GM12878 (cell line): ENCODE data around the gene SEC24D. TPM values are rescaled to one million over a fixed set of nuclear protein-coding genes. Genes with fewer than 3 reads are reported as not detected.

Experiments used
- ATAC-seq: fragments of 200-7000 bp; cut with Tn5 transposase; 3 replicates; pipeline ENCODE4 v1.9.1; 2020; ENCODE audit warnings: mild to moderate bottlenecking, moderate library complexity
- BruUV-seq: library from RNA; stranded (reverse); fragments of 400-500 nt; replicated peaks from 2 replicates; lab custom pipeline; 2021; lab: Mats Ljungman, UMichigan
- CTCF ChIA-PET: fragments of 300-600 bp; sonication (Branson Sonifier 250); formaldehyde crosslinking; extraction: SDS; loops from one replicate; lab custom pipeline; 2021; ENCODE audit warnings: inconsistent platforms; lab: Yijun Ruan, JAX
- POLR2A ChIA-PET: fragments of 350-600 bp; formaldehyde crosslinking; extraction: SDS; loops from one replicate; lab custom pipeline; 2021; ENCODE audit warnings: inconsistent platforms; lab: Charles Lee
- RAD21 ChIA-PET: fragments of 300-600 bp; sonication (Branson Sonifier 250); formaldehyde crosslinking; loops from one replicate; lab custom pipeline; 2023; ENCODE audit warnings: antibody characterized with exemption; ENCODE audit not compliant: unreplicated experiment; lab: Charles Lee
- SMC1A ChIA-PET: fragments of 300-600 bp; sonication (Branson Sonifier 250); formaldehyde crosslinking; loops from one replicate; lab custom pipeline; 2023; ENCODE audit not compliant: unreplicated experiment, uncharacterized antibody; lab: Charles Lee
- DNase-seq: peaks from one replicate; pipeline ENCODE4 v3.0.0-alpha.2; 2011; ENCODE audit warnings: low read depth, low spot score
- FAIRE-seq: peaks from 3 replicates; lab custom pipeline; 2011; peaks lifted over from hg19 to GRCh38; lab: Jason Lieb, UNC
- H2AFZ ChIP-seq: 2 replicates; pipeline ENCODE4 v1.6.0; 2011; ENCODE audit warnings: low read depth, low read length, control low read depth; ENCODE audit not compliant: control insufficient read depth
- H3K27ac ChIP-seq: 2 replicates; pipeline ENCODE4 v1.5.1; 2011; ENCODE audit warnings: control low read depth; ENCODE audit not compliant: control insufficient read depth, insufficient read depth
- H3K27me3 ChIP-seq, 2 experiments: replicated peaks in 1 of 2; 2 replicates each; pipeline versions ENCODE4 v1.6.0 to v1.6.1; 2011; ENCODE audit warnings: low read length in 1 of 2; ENCODE audit not compliant: control insufficient read depth in 2 of 2, insufficient read depth in 2 of 2
- H3K36me3 ChIP-seq, 2 experiments: 2 replicates each; pipeline ENCODE4 v1.5.1; 2011; ENCODE audit warnings: low read length in 1 of 2; ENCODE audit not compliant: control insufficient read depth in 2 of 2, insufficient read depth in 2 of 2
- H3K4me1 ChIP-seq: 2 replicates; pipeline ENCODE4 v1.6.1; 2011; ENCODE audit warnings: mild to moderate bottlenecking, low read length, moderate library complexity, mixed read lengths; ENCODE audit not compliant: control insufficient read depth, insufficient read depth
- H3K4me2 ChIP-seq: 2 replicates; pipeline ENCODE4 v1.6.0; 2011; ENCODE audit warnings: control low read depth; ENCODE audit not compliant: control insufficient read depth, insufficient read depth
- H3K4me3 ChIP-seq: fragments of 200-600 bp; sonication (generic); 2 replicates; pipeline ENCODE4 v1.5.1; 2016
- H3K79me2 ChIP-seq: 2 replicates; pipeline ENCODE4 v1.6.0; 2011; ENCODE audit warnings: low read length; ENCODE audit not compliant: control insufficient read depth, insufficient read depth
- H3K9ac ChIP-seq: 2 replicates; pipeline ENCODE4 v1.8.0; 2011; ENCODE audit warnings: low read length, control low read depth, mixed read lengths; ENCODE audit not compliant: control insufficient read depth, insufficient read depth
- H3K9me3 ChIP-seq: replicated peaks from 3 replicates; pipeline ENCODE4 v1.5.1; 2011; ENCODE audit warnings: mild to moderate bottlenecking, low read length; ENCODE audit not compliant: control insufficient read depth, insufficient read depth
- H4K20me1 ChIP-seq: 2 replicates; pipeline ENCODE4 v1.6.0; 2011; ENCODE audit not compliant: control insufficient read depth, insufficient read depth
- BACH1 ChIP-seq: fragments of 450-650 bp; IDR thresholded peaks from 2 replicates; pipeline ENCODE4 v1.6.1; 2017; ENCODE audit warnings: mild to moderate bottlenecking, borderline replicate concordance
- HDAC6 ChIP-seq: fragments of 200-600 bp; sonication (generic); IDR thresholded peaks from one replicate; pipeline ENCODE4 v1.8.0; 2017; ENCODE audit warnings: antibody characterized with exemption; ENCODE audit not compliant: unreplicated experiment
- POU2F2 ChIP-seq: IDR thresholded peaks from 3 replicates; pipeline ENCODE4 v1.6.1; 2011; ENCODE audit warnings: low read depth, mild to moderate bottlenecking, low read length, borderline replicate concordance
- TCF3 ChIP-seq: IDR thresholded peaks from 2 replicates; pipeline ENCODE4 v1.6.1; 2012; ENCODE audit warnings: low read depth, mild to moderate bottlenecking, low read length, borderline replicate concordance; ENCODE audit not compliant: insufficient read depth
- whole genome bisulfite sequencing: methylation state at CpG from one replicate; pipeline ENCODE4 v1.1.6; 2016; ENCODE audit warnings: low lambda C conversion rate; ENCODE audit not compliant: insufficient replicate concordance, insufficient coverage; ENCODE audit errors: missing lambda C conversion rate; 5-methylcytosine and 5-hydroxymethylcytosine counted together
- in situ Hi-C: fragments of 300-500 bp; cut with MboI; formaldehyde crosslinking; loops from 9 replicates; pipeline ENCODE4 v1.14.3; 2018; ENCODE audit warnings: mixed read lengths
- intact Hi-C: fragments of 100-400 bp; cut with micrococcal nuclease; formaldehyde crosslinking; loops from one replicate; pipeline ENCODE4 v1.14.2; 2022; ENCODE audit not compliant: unreplicated experiment
- polyA plus RNA-seq, 11 experiments: library from polyadenylated mRNA; depleted of rRNA in 4 of 11; unstranded in 6 of 11; stranded (reverse) in 5 of 11; fragments of >200 nt; fragmentation: Nextera tagmentation in 4 of 11; fragmentation: Illumina TruSeq in 1 of 11; extraction: Ambion mirVana in 4 of 11; extraction: Trizol in 1 of 11; gene quantifications; 1 replicate in 1 of 11; 2 replicates in 10 of 11; pipeline versions ENCODE4 v1.2.1 to v1.2.3, GENCODE V29; 2011 to 2016; ENCODE audit warnings: inconsistent platforms in 2 of 11, missing spikeins in 2 of 11, low read depth in 1 of 11
- total RNA-seq, 4 experiments: library from RNA; depleted of rRNA in 3 of 4; stranded (reverse); fragments of >200 nt in 3 of 4; fragmentation: Illumina TruSeq in 1 of 4; extraction: Trizol in 1 of 4; gene quantifications; 2 replicates each; pipeline versions ENCODE4 v1.2.1 to v1.2.3, GENCODE V29; 2013 to 2021
- TF ChIP-seq, protein P1 (sequence below): IDR thresholded peaks from 2 replicates; pipeline ENCODE4 v1.6.1; 2012; ENCODE audit warnings: mild to moderate bottlenecking, low read depth, low read length

SEC24D gene
- total and polyA plus RNA-seq, 10 of the 15 experiments (the other 5 are each of a cell fraction or from before 2014, with no cell fraction given) = 12.8 to 61.9 (median 25.6) TPM

DNA sequence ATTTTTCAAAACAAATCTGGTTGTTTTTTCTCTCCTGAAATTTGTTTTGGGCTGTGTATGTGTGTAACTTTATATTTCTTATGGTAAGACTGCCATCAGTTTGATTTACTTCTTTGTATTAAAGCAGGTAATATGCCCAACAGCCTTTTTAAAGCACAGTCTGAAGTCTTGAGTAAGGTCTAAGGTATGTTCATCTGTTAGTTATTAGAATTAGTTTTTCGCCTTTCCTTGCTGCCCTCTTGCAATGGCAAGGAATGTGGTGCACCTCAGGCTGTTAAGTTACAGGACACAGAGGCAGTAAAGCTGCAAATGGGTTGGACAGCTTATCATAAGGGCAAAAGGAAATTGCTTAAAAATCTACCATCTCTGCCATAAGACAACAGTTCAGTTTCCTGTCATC is 79.0 kb downstream of the SEC24D start:
- FAIRE-seq (no peak), ATAC-seq (no peak), DNase-seq (no peak)
- no peaks in the 10 kb centered on the region for H4K20me1 ChIP-seq
- in situ Hi-C loops = no loop called here
- ChIA-PET CTCF (interaction anchor here (1.4 to 1.9 kb wide), 2 partner anchors 15 to 18 kb away, joined by 3 to 6 read pairs; no protein-coding TSS in a partner anchor), SMC1A (no interaction called here), POLR2A (no interaction called here), RAD21 (no interaction called here)
- 100% methylated on average over 1 of the region's 1 CpG for WGBS
- H3K27me3 ChIP-seq = no peaks in the 10 kb centered on the region
- H3K27ac ChIP-seq = no peak overlapping the region
- no peak overlapping the region for H3K9ac ChIP-seq
- peaks cover 2% of the 10 kb centered on the region; the same call in 1 of the 2 replicates for H3K79me2 ChIP-seq
- TF ChIP-seq POU2F2 (no peak), TCF3 (no peak), BACH1 (no peak), HDAC6 (no peak)
- TF ChIP-seq, protein P1, sequence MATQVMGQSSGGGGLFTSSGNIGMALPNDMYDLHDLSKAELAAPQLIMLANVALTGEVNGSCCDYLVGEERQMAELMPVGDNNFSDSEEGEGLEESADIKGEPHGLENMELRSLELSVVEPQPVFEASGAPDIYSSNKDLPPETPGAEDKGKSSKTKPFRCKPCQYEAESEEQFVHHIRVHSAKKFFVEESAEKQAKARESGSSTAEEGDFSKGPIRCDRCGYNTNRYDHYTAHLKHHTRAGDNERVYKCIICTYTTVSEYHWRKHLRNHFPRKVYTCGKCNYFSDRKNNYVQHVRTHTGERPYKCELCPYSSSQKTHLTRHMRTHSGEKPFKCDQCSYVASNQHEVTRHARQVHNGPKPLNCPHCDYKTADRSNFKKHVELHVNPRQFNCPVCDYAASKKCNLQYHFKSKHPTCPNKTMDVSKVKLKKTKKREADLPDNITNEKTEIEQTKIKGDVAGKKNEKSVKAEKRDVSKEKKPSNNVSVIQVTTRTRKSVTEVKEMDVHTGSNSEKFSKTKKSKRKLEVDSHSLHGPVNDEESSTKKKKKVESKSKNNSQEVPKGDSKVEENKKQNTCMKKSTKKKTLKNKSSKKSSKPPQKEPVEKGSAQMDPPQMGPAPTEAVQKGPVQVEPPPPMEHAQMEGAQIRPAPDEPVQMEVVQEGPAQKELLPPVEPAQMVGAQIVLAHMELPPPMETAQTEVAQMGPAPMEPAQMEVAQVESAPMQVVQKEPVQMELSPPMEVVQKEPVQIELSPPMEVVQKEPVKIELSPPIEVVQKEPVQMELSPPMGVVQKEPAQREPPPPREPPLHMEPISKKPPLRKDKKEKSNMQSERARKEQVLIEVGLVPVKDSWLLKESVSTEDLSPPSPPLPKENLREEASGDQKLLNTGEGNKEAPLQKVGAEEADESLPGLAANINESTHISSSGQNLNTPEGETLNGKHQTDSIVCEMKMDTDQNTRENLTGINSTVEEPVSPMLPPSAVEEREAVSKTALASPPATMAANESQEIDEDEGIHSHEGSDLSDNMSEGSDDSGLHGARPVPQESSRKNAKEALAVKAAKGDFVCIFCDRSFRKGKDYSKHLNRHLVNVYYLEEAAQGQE = no peak
- no TSS peak for BruUV-seq
- no peak overlapping the region for H3K4me2 ChIP-seq
- H3K36me3 ChIP-seq = peaks cover 0 to 17% of the 10 kb centered on the region in 2 experiments; a peak in 2 of 4 replicates
- no peak overlapping the region for H2AFZ ChIP-seq
- peaks cover 13% of the 10 kb centered on the region for H3K4me1 ChIP-seq
- no peak overlapping the region for H3K4me3 ChIP-seq
- no peaks in the 10 kb centered on the region for H3K9me3 ChIP-seq
- intact Hi-C loops = no loop called here
